Stomach (tissue), 9 donors: ENCODE results near the gene SGMS2. TPM values are rescaled to one million over a fixed set of nuclear protein-coding genes. Genes with fewer than 3 reads are reported as not detected.

Source experiments
- DNase-seq, 2 donors: peaks; one replicate each; pipeline versions ENCODE4 v3.0.0 to v3.0.0-alpha.2; 2013 to 2019
- H3K27ac ChIP-seq, 5 donors: fragments of 200-600 bp in 4 of 5; sonication (generic) in 4 of 5; one replicate each; pipeline ENCODE4 v1.5.1; 2013 to 2019; ENCODE audit warnings: mild to moderate bottlenecking in 1 of 5, moderate library complexity in 1 of 5
- H3K27me3 ChIP-seq, 3 donors: fragments of 200-600 bp; sonication (generic); one replicate each; pipeline ENCODE4 v1.5.1; 2017 to 2019; ENCODE audit warnings: mixed run types in 1 of 3
- H3K36me3 ChIP-seq, 4 donors: fragments of 200-600 bp; sonication (generic); 1 replicate in 3 of 4; 2 replicates in 1 of 4; pipeline ENCODE4 v1.5.1; 2016 to 2019
- H3K4me1 ChIP-seq, 4 donors: fragments of 200-600 bp; sonication (generic); one replicate each; pipeline ENCODE4 v1.5.1; 2016 to 2019
- H3K4me3 ChIP-seq, 4 donors: fragments of 200-600 bp; sonication (generic) in 3 of 4; one replicate each; pipeline ENCODE4 v1.5.1; 2016 to 2019; ENCODE audit warnings: mild to moderate bottlenecking in 1 of 4
- H3K9me3 ChIP-seq, 4 donors: fragments of 200-600 bp; sonication (generic); one replicate each; pipeline ENCODE4 v1.5.1; 2016 to 2019
- CTCF ChIP-seq, 7 experiments: fragments of 450-650 bp in 4 of 7; fragments of 200-600 bp in 3 of 7; sonication (generic) in 3 of 7; IDR thresholded peaks; one replicate each; pipeline ENCODE4 v1.5.1; 2016 to 2019; ENCODE audit warnings: antibody characterized with exemption in 7 of 7, control low read depth in 2 of 7, mild to moderate bottlenecking in 1 of 7
- EP300 ChIP-seq: sonication (generic); formaldehyde crosslinking; IDR thresholded peaks from one replicate; pipeline ENCODE4 v1.6.1; 2017; ENCODE audit warnings: antibody characterized with exemption
- POLR2A ChIP-seq, 4 donors: fragments of 450-650 bp; IDR thresholded peaks; one replicate each; pipeline ENCODE4 v1.6.1; 2016; ENCODE audit warnings: antibody characterized with exemption in 4 of 4, control low read depth in 2 of 4, mild to moderate bottlenecking in 1 of 4, moderate library complexity in 1 of 4
- POLR2AphosphoS5 ChIP-seq, 3 donors: sonication (generic); formaldehyde crosslinking; IDR thresholded peaks; one replicate each; pipeline ENCODE4 v1.6.1; 2016; ENCODE audit warnings: antibody characterized with exemption in 3 of 3
- WGBS, 5 donors: extraction: QIAGEN DNeasy Blood & Tissue Kit in 3 of 5; methylation state at CpG; one replicate each; pipeline versions ENCODE4 v1.1.5 to v1.1.7; 2013 to 2018; 5-methylcytosine and 5-hydroxymethylcytosine counted together
- intact Hi-C: fragments of 100-400 bp; cut with DNase I; formaldehyde crosslinking; loops from one replicate; pipeline ENCODE4 v1.15.1; 2023; ENCODE audit warnings: low total_unique reads
- polyA plus RNA-seq, 3 donors: library from polyadenylated mRNA; stranded (reverse); fragments of 200-250 nt; gene quantifications; one replicate each; pipeline ENCODE4 v1.2.3, GENCODE V29; 2013
- total RNA-seq, 5 donors: library from RNA; depleted of rRNA; stranded (reverse); fragments of >200 nt; gene quantifications; one replicate each; pipeline versions ENCODE4 v1.1.0 to v1.2.3, GENCODE V29; 2014 to 2016
- donor health status: healthy with polysubstance abuse.
- donor health status: Bipolar disorder and iron deficiency.
- donor health status: healthy.

SGMS2 gene
- total and polyA plus RNA-seq, 8 donors, result 2.4 to 85.8 (median 20.4) TPM

- TF ChIP-seq POLR2AphosphoS5 (IDR thresholded peaks at IDR 0.05), result no peak
- no peak for TF ChIP-seq CTCF (IDR thresholded peaks at IDR 0.05)
- no peak for TF ChIP-seq POLR2A (IDR thresholded peaks at IDR 0.05)
- no peak for TF ChIP-seq EP300
- Histone ChIP-seq H3K27ac (no peak overlapping the region), H3K4me3 (no peak overlapping the region), H3K36me3 (no peaks in the 10 kb centered on the region), H3K9me3 (no peaks in the 10 kb centered on the region), H3K27me3 (no peaks in the 10 kb centered on the region), H3K4me1 (peaks cover 0 to 9% (median 0%) of the 10 kb centered on the region in 4 donors)
- DNase-seq, result no peak
- intact Hi-C loops, result no loop called here
- WGBS, 5 donors, result 42 to 74% (median 58%) methylated on average over 1 of the region's 1 CpG
Observed at GRCh38 chr4:107815158-107815557, 9.6 kb upstream of the SGMS2 start.

- no peaks in the 10 kb centered on the region for H3K9me3 ChIP-seq
- DNase-seq, result no peak
- intact Hi-C loops, result no loop called here
- WGBS, 5 donors, result 79 to 92% (median 90%) methylated on average over 3 of the region's 3 CpGs
- H3K27me3 ChIP-seq, result no peaks in the 10 kb centered on the region
- no peak overlapping the region for H3K4me3 ChIP-seq
- TF ChIP-seq EP300, result no peak
- no peak for TF ChIP-seq CTCF (IDR thresholded peaks at IDR 0.05)
- H3K36me3 ChIP-seq, result no peaks in the 10 kb centered on the region
- H3K4me1 ChIP-seq, result peaks cover 0 to 10% (median under 1%) of the 10 kb centered on the region in 4 donors
- H3K27ac ChIP-seq, result no peak overlapping the region
Observed at GRCh38 chr4:107818301-107818910, 6.3 kb upstream of the SGMS2 start.

- no peak for DNase-seq
- intact Hi-C loops, result no loop called here
- Histone ChIP-seq H3K4me3 (peak overlapping the region; percentile 65 to 91 (median 78)), H3K27ac (peak overlapping the region; percentile 95 to 99 (median 96)), H3K4me1 (peaks cover 0 to 47% (median 28%) of the 10 kb centered on the region in 4 donors), H3K9me3 (no peaks in the 10 kb centered on the region), H3K36me3 (no peaks in the 10 kb centered on the region), H3K27me3 (no peaks in the 10 kb centered on the region)
- 21 to 32% (median 25%) methylated on average over 11 of the region's 11 CpGs for WGBS, 5 donors
- TF ChIP-seq POLR2A (IDR thresholded peaks at IDR 0.05) (no peak), POLR2AphosphoS5 (IDR thresholded peaks at IDR 0.05) (peak in 1 of 3 donors; percentile 22), EP300 (no peak)
Observed at GRCh38 chr4:107823870-107824349, 822 bp upstream of the SGMS2 start.

GRCh38 chr4:107825072-107825824 is 516 bp downstream of the SGMS2 start:
- no peaks in the 10 kb centered on the region for H3K27me3 ChIP-seq
- intact Hi-C loops, result no loop called here

More at GRCh38 chr4:107825072-107825824, 516 bp downstream of the SGMS2 start:
- TF ChIP-seq EP300 (no peak), CTCF (IDR thresholded peaks at IDR 0.05) (no peak), POLR2A (IDR thresholded peaks at IDR 0.05) (no peak), POLR2AphosphoS5 (IDR thresholded peaks at IDR 0.05) (no peak)
- no peaks in the 10 kb centered on the region for H3K36me3 ChIP-seq
- peak overlapping the region; percentile 95 to 99 (median 96) for H3K27ac ChIP-seq
- DNase-seq, result peak; percentile 43 to 82
- H3K4me1 ChIP-seq, result peaks cover 0 to 47% (median 28%) of the 10 kb centered on the region in 4 donors
- 1 to 11% (median 2%) methylated on average over 11 to 39 of the region's 39 CpGs for WGBS, 5 donors
- H3K9me3 ChIP-seq, result no peaks in the 10 kb centered on the region
- peak overlapping the region; percentile 65 to 91 (median 78) for H3K4me3 ChIP-seq
